Bladder microvascular endothelial cell (primary cell): ENCODE measurements around the gene MORC4. TPM values are rescaled to one million over a fixed set of nuclear protein-coding genes. Genes with fewer than 3 reads are reported as not detected.

ENCODE experiments used
- total RNA-seq: library from RNA; depleted of rRNA; stranded (reverse); fragments of >200 nt; gene quantifications from 2 replicates; pipeline ENCODE4 v1.2.3, GENCODE V29; 2014

MORC4 gene
- total RNA-seq, result 8.1 and 12.9 TPM in 2 replicates

DNA sequence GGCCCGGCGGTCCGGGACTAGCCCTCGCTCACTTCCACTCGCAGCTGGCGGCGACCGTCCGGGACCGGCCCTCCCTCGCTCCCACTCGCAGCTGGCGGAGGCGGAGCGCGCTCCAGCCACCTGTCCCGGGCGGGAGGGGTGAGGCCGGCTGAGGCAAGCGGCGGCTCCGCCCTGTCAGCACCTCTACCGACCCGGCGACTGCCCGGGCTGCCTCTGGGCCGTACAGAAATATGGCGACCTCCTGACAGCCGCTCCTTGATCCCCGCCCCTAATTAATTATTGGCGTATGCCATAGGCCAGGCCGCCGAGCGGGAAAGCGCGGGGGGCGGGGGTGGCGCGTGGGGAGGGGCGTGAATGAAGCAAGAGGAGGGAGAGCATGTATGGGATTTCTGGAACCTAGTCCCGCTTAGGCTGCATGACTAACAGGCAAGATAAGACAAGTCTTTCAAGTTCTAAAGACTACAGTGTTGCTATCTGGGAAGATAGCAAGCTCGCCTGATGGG, at the start of gene MORC4:
MORC4 (minus strand) TSS at position 200 of the 503 bp plus-strand sequence. CDS start 243 bp downstream, outside the sequence.

DNA sequence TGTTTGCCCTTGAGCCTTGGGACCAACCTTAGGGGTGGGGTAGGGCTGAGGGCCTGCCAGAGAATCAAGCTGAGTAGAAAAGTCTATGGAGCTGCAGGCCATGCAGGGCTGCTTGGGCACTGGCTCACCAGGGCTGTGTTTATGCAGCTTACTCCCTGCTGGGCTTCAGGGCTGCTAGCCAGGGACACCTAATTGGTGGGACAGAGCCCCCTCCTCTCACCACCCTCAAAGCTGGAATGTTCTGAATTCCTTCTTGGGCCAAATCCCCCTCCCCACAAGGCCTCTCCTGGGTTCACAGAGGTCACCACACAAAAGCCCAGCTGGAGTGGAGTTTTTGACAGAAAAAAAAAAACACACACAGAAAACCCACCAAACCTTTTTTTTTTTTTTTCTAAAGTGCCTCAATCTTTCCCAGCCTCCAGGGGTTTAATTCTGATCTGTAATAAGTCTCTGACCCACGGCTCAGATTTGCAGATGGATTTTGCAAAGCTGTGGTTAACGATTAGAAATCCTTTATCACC, 80.0 kb downstream of the MORC4 start, which contains the start of gene CLDN2:
CLDN2 (plus strand) TSS at position 471 of the 521 bp plus-strand sequence. CDS start 7,827 bp downstream, outside the sequence.

DNA sequence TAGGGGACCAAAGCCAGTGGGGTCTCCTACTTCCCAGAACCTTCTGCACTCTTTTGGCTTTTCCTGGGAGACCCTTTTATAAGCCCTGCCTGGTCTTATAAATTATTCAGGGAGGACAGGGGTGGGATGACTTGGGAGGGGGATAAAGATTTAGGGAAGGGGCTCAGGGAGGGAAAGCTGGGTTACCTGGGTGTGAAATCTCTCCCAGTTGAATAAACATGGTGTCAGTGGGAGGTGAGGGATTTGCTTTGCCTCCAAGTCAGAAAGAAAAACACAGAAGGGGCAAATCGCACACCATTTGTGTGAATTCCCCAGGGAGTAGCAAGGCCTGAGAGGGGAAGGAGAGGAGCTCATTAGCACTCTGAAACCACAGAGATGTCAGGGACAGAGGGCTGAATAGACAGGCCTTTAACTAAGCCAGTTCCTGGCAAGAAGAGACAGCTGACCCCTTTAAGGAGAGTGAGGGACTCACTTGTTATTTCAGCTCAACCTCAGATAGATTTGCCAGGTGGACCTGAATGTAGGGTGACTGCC, 96.7 kb downstream of the MORC4 start, which contains the start of gene RIPPLY1:
RIPPLY1 (minus strand) TSS at position 51 of the 534 bp plus-strand sequence. CDS start 54 bp downstream, outside the sequence.

Other genes starting within 250 kb of the MORC4 start
- 2.4 and 6.8 TPM in 2 replicates for gene TBC1D8B, start 197.5 kb downstream of the MORC4 start, total RNA-seq
- not detected in 2 replicates for gene RIPPLY1, start 96.9 kb downstream of the MORC4 start, total RNA-seq
- not detected in 2 replicates for gene CLDN2, start 79.8 kb downstream of the MORC4 start, total RNA-seq
- gene RBM41, start 118.6 kb upstream of the MORC4 start, total RNA-seq, result 7.3 and 14.7 TPM in 2 replicates
- 0.06 and 0.16 TPM in 2 replicates for gene NUP62CL, start 206.2 kb upstream of the MORC4 start, total RNA-seq
- not detected in 2 replicates for gene DNAAF6, start 206.4 kb upstream of the MORC4 start, total RNA-seq